ENCODE results near the gene EPO. TPM values are rescaled to one million over a fixed set of nuclear protein-coding genes. Genes with fewer than 3 reads are reported as not detected.

EPO gene
- total RNA-seq, 2 experiments from 2014 or later: not detected

- Histone ChIP-seq H3K36me3 (ENCODE audit: insufficient read depth, low read length) (peaks cover 79% of the 10 kb centered on the region), H3K9me3 (ENCODE audit: control insufficient read depth in 1 of 2, insufficient read depth in 1 of 2, low read length in 2 of 2) (peaks cover 0 to 4% of the 10 kb centered on the region in 2 experiments), H3K4me3 (ENCODE audit: low read length) (no peak overlapping the region), H3K27ac (ENCODE audit: low read depth in 1 of 2, low read length in 2 of 2) (no peak overlapping the region), H3K4me1 (ENCODE audit: insufficient read depth, low read length) (peaks cover 35% of the 10 kb centered on the region), H3K27me3 (ENCODE audit: control insufficient read depth in 1 of 2, insufficient read depth in 2 of 2, low read length in 2 of 2) (no peaks in the 10 kb centered on the region)
- ATAC-seq (ENCODE audit: poor library complexity) (no peak), DNase-seq (peak in 1 of 14 experiments; percentile 22)
- Mint-ChIP-seq H3K4me1 (ENCODE audit: low read depth) (peaks cover 32% of the 10 kb centered on the region), H3K27me3 (no peaks in the 10 kb centered on the region), H3K9me3 (no peaks in the 10 kb centered on the region), H3K36me3 (ENCODE audit: low read depth) (peaks cover 71% of the 10 kb centered on the region), H3K27ac (no peak overlapping the region), H3K4me3 (no peak overlapping the region)
- intact Hi-C loops (cut with DNase I, micrococcal nuclease): no loop called here
- ChIA-PET CTCF (interaction anchor here (0.9 to 1.8 kb wide), 2 partner anchors 21 to 50 kb away, joined by 3 to 8 read pairs; no protein-coding TSS in a partner anchor), POLR2A (interaction anchor here (1.1 to 10.6 kb wide), 3 partner anchors 9 to 99 kb away, joined by 4 to 92 read pairs (median 33); partner anchors contain the start of genes FBXO24, GIGYF1 and LRCH4)
- TF ChIP-seq, protein P1, sequence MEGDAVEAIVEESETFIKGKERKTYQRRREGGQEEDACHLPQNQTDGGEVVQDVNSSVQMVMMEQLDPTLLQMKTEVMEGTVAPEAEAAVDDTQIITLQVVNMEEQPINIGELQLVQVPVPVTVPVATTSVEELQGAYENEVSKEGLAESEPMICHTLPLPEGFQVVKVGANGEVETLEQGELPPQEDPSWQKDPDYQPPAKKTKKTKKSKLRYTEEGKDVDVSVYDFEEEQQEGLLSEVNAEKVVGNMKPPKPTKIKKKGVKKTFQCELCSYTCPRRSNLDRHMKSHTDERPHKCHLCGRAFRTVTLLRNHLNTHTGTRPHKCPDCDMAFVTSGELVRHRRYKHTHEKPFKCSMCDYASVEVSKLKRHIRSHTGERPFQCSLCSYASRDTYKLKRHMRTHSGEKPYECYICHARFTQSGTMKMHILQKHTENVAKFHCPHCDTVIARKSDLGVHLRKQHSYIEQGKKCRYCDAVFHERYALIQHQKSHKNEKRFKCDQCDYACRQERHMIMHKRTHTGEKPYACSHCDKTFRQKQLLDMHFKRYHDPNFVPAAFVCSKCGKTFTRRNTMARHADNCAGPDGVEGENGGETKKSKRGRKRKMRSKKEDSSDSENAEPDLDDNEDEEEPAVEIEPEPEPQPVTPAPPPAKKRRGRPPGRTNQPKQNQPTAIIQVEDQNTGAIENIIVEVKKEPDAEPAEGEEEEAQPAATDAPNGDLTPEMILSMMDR (IDR thresholded peaks at IDR 0.05): no peak
These were observed 36.4 kb upstream of the EPO start for GRCh38 chr7:100683659-100684533.

- Histone ChIP-seq H3K9me3 (ENCODE audit: control insufficient read depth in 1 of 2, insufficient read depth in 1 of 2, low read length in 2 of 2) (peaks cover 0 to 4% of the 10 kb centered on the region in 2 experiments), H3K4me3 (ENCODE audit: low read length) (no peak overlapping the region), H3K36me3 (ENCODE audit: insufficient read depth, low read length) (peaks cover 80% of the 10 kb centered on the region), H3K4me1 (ENCODE audit: insufficient read depth, low read length) (peaks cover 37% of the 10 kb centered on the region), H3K27me3 (ENCODE audit: control insufficient read depth in 1 of 2, insufficient read depth in 2 of 2, low read length in 2 of 2) (no peaks in the 10 kb centered on the region), H3K27ac (ENCODE audit: low read depth in 1 of 2, low read length in 2 of 2) (no peak overlapping the region)
- intact Hi-C loops (cut with DNase I, micrococcal nuclease): no loop called here
- no peaks in the 10 kb centered on the region for H3K9me3 Mint-ChIP-seq
- DNase-seq (peak in 1 of 14 experiments; percentile 18), ATAC-seq (ENCODE audit: poor library complexity) (no peak)
- H3K27me3 Mint-ChIP-seq: no peaks in the 10 kb centered on the region
- H3K4me1 Mint-ChIP-seq (ENCODE audit: low read depth): peaks cover 29% of the 10 kb centered on the region
- H3K4me3 Mint-ChIP-seq: no peak overlapping the region
- CTCF ChIA-PET: interaction anchor here (0.9 kb wide), 1 partner anchor 21 kb away, joined by 3 read pairs; no protein-coding TSS in a partner anchor
- TF ChIP-seq, protein P1 (IDR thresholded peaks at IDR 0.05): no peak
- peaks cover 68% of the 10 kb centered on the region for H3K36me3 Mint-ChIP-seq (ENCODE audit: low read depth)
- H3K27ac Mint-ChIP-seq: no peak overlapping the region
- POLR2A ChIA-PET: interaction anchor here (0.7 to 10.6 kb wide), 3 partner anchors 8 to 100 kb away, joined by 4 to 92 read pairs (median 4); partner anchors contain the start of genes FBXO24 and LRCH4
These were observed 35.7 kb upstream of the EPO start for GRCh38 chr7:100684534-100685042.

GRCh38 chr7:100685049-100685605, 35.1 kb upstream of the EPO start:
- Mint-ChIP-seq H3K36me3 (ENCODE audit: low read depth) (peaks cover 62% of the 10 kb centered on the region), H3K4me3 (no peak overlapping the region), H3K27me3 (no peaks in the 10 kb centered on the region), H3K9me3 (no peaks in the 10 kb centered on the region), H3K4me1 (ENCODE audit: low read depth) (peaks cover 24% of the 10 kb centered on the region), H3K27ac (no peak overlapping the region)
- Histone ChIP-seq H3K36me3 (ENCODE audit: insufficient read depth, low read length) (peaks cover 82% of the 10 kb centered on the region), H3K9me3 (ENCODE audit: control insufficient read depth in 1 of 2, insufficient read depth in 1 of 2, low read length in 2 of 2) (peaks cover 0 to 4% of the 10 kb centered on the region in 2 experiments), H3K27ac (ENCODE audit: low read depth in 1 of 2, low read length in 2 of 2) (no peak overlapping the region), H3K4me3 (ENCODE audit: low read length) (no peak overlapping the region), H3K27me3 (ENCODE audit: control insufficient read depth in 1 of 2, insufficient read depth in 2 of 2, low read length in 2 of 2) (no peaks in the 10 kb centered on the region), H3K4me1 (ENCODE audit: insufficient read depth, low read length) (peaks cover 37% of the 10 kb centered on the region)
- no peak for ATAC-seq (ENCODE audit: poor library complexity)
- CTCF ChIA-PET: interaction anchor here (0.9 kb wide), 1 partner anchor 20 kb away, joined by 3 read pairs; no protein-coding TSS in a partner anchor
- no peak for DNase-seq
- POLR2A ChIA-PET: interaction anchor here (0.7 kb wide), 1 partner anchor 8 kb away, joined by 4 read pairs; no protein-coding TSS in a partner anchor
- intact Hi-C loops (cut with DNase I, micrococcal nuclease): no loop called here
- TF ChIP-seq, protein P1 (IDR thresholded peaks at IDR 0.05): no peak

Measured in CD4-positive, alpha-beta T cell (primary cell).